Inferior parietal cortex (tissue), 1 donor: ENCODE measurements around the gene METTL2B.
A peak's percentile ranks its signal among the peaks of the same experiment; 100 is the strongest.

Source experiments
- DNase-seq: peaks from one replicate; pipeline ENCODE4 v3.0.0-alpha.2; 2016; ENCODE audit errors: extremely low spot score

METTL2B gene, protein sequence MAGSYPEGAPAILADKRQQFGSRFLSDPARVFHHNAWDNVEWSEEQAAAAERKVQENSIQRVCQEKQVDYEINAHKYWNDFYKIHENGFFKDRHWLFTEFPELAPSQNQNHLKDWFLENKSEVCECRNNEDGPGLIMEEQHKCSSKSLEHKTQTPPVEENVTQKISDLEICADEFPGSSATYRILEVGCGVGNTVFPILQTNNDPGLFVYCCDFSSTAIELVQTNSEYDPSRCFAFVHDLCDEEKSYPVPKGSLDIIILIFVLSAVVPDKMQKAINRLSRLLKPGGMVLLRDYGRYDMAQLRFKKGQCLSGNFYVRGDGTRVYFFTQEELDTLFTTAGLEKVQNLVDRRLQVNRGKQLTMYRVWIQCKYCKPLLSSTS

DNA sequence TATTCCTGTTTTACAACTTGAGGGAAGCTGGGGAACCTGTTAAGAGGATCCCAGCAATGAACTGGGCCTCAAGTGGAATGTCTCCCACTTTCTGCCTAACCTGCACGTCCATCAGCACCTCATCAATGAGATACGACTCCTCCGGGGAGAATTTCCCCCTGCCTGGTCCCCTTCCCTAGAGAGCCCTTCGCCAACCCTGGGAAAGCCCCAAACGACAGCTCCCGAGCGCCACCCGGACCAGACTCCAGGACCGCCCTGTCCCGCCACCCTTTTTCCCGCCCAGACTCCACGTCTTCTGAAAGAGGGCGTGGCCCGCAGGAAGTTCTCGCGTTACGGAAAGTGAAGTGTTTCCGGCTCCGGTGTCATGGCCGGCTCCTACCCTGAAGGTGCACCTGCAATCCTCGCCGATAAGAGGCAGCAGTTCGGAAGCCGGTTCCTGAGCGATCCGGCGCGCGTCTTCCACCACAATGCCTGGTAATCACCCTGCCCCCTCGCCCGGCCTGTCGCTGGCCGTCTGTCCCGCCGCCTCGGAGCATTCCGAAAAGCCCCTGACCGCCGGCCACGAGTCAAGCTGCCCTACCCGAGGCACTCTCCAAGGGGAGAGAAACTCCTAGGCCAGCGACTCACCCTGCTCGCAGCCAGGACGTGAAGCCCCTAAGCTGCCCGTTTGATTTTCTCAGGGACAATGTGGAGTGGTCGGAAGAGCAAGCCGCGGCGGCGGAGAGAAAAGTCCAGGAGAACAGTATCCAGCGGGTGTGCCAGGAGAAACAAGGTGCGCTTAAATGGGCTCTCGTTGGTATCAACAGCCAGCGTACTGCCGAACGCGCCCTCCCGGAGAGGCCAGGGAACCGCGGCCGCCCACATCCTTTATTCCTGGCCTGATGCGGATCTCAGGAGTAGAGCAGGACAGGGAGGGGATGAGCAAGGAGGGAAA, at the start of gene METTL2B:
Gene METTL2B (plus strand): TSS at position 347 of the 934 bp plus-strand sequence. CDS start 18 bp downstream, at position 365.
- peak; percentile 95 for DNase-seq

DNA sequence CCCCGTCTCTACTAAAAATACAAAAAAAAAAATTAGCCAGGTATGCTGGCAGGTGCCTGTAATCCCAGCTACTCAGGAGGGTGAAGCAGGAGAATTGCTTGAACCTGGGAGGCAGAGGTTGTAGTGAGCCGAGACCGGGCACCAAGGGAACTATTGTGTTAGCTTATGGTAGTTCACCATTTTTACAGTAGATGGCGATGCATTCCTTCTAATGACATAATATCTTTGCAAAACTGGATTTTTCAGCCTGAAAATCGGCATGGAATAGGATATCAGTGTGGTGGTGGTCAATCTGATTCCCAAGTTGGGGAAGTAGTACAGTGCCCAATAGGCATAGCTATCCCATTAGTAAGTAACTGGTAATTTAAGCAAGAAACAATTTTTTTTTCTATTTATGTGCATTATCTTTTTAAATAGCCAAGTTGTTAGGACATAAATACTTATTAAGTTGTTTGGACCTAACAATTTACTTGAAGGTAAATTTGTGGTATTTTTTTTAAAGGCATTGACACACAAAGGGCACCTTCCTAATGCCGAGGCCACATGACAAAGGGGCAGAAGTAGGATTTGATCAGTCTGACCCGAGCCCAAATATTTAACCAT, 49.2 kb upstream of the METTL2B start:
- peak; percentile 89 for DNase-seq

DNA sequence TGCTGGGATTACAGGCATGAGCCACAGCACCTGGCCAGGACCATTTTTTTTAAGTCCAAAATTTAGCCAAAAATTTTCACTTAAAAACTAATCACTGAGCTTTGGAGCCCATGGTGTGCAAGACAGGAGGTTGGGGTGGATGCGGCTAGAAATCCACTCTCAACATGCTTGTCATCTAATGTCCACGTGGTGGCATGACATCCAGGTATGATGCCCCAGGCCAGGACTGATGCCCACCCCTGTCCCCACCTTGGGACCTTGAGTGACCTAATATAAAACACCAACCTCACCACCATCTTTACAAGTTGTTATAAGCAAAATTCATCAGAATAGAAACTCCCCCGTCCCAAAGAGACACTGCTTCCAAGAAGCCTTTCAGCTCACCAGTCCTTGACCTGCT, 46.3 kb upstream of the METTL2B start:
- DNase-seq, result no peak

DNA sequence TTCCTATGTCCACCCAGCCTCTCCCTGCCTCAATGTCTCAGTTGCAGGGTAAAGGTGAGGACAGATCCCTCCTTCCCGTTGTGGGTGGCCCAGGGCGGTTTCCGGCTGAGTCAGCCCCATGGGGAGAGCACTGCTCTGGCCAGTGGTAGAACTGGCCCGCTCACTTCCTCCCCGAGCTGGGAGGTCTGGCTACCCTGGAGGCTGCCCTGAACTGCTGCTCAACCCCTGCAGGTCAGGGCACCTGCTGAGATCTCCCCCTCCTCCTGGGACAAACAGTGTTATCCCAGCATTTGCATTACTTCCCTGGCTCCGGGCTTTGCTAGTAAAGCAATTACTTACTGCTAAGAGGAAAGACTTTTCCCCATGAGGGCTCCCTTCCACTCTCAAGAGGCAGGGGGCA, 45.3 kb upstream of the METTL2B start:
- DNase-seq, result no peak

DNA sequence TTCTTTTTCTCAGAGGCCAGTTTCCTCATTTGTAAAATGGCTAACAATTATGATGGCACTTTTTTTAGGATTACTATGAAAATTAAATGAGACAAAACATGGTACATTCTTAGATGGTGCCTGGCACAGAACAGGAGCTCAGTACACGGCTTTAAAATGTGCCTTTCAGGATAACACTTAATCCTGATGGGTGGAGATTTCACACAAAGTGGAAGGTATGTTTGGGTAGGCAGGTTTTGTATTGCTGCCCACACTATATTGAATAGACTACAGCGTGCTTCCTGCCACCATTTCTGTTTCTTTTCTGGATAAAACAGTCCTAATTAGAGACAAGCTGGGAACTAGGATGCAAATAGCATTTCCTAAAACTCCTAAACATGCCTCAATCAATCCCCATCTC, 44.8 kb upstream of the METTL2B start:
- no peak for DNase-seq

DNA sequence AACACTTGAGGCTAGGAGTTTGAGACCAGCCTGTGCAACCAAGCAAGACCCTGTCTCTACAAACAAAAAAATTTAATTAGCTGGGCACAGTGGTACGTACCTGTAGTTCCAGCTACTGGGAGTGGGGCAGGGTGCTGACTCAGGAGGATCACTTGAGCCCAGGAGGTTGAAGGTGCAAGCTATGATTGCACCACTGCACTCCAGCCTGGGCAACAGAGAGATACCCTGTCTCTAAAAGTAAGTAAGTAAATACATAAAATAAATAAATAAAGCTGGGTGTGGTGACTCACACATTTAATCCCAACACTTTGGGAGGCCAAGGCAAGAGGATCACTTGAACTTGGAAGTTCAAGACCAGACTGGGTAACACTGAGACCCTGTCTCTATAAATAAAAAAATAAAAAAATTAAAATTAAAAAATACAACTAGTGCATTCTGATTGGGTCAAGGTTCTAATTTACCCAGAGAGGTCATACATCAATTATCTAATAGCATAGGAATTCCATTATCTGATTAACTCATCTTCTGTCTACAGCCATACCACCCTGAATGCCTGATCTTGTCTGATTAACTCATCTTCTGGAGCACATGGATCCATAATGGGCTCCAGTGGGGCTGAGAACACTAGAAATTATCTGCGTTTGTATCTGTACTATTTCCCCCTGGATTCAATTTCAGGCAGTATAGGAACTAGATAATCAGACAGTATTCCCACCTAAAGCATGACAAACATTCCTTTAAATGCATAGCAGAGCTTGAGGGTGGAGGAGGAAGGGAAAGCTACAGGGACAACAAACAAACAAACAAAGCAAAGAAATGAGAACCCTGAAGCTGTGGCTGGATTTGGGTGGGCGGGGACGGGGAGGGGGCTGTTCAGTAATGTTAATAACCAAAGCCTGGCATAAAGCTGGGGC, 41.9 kb upstream of the METTL2B start:
- DNase-seq, result no peak

DNA sequence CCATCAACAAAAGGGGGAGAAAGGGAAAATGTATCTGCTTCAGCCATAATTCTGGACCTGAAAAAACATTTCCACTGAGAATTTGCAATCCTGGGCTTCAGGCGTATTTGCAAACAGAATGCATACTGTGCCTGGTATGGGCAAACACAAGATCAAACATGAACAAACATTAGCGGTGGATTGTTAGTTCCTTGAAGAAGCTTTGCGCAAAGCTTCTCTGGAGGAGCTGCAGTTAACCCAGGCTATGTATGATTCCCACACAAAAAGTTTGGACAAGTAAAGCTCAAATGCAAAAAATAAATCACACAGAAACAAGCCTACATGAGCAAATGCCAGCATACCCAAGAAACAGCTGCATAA, 41.2 kb upstream of the METTL2B start:
- DNase-seq, result no peak

DNA sequence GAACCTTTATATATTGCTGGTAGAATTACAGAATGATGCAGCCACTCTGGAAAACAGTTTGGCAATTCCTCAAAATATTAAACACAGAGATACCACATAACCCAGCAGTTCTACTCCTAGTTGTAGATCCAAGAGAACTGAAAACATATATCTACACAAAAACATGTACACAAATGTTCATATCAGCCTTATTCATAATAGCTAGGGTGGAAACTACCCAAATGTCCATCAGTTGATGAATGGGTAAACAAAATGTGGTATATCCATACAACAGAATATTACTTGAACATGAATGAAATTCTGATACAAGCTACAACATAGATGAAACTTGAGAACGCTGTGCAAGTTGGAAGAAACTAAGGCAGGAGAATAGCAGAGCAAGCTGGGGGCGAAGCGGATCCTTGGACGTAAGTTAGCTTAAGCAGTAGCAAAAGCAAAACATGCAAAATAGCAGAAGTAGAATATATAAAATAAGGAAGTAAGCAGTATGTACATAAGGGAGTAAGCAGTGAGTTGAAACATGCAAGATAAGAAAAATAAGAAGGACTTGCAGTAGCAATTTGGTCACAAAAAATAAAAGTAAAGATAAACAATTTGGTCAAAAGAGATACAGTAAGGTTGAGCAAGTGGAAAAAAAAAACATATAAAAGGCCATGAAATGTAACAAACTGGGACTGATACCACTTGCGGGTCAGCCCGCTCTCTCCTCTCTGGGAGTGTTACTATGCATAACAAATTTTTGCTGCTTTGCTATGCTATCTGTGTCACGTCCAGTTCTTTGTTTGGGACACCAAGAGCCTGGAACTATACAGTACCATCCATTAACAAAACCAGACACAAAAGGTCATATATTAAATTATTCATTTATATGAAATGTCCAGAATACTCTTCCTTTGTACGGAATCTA, 38.9 kb upstream of the METTL2B start:
- DNase-seq, result no peak

DNA sequence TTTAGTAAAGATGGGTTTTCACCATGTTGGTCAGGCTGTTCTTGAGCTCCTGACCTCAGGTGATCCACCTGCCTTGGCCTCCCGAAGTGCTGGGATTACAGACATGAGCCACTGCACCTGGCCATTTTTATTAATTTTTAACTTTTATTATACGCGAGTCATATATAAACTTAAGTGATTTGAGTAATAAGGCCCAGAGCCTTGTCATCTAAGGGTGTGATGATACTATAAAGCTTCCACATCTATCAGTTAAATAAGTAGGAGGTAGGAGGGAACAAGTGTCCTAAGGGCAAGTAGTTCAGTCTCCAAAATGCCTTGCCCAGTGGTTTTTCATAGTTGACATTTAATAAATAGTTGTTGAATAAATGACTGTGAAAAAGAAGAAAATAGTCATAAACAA, 34.2 kb upstream of the METTL2B start:
- DNase-seq, result no peak

DNA sequence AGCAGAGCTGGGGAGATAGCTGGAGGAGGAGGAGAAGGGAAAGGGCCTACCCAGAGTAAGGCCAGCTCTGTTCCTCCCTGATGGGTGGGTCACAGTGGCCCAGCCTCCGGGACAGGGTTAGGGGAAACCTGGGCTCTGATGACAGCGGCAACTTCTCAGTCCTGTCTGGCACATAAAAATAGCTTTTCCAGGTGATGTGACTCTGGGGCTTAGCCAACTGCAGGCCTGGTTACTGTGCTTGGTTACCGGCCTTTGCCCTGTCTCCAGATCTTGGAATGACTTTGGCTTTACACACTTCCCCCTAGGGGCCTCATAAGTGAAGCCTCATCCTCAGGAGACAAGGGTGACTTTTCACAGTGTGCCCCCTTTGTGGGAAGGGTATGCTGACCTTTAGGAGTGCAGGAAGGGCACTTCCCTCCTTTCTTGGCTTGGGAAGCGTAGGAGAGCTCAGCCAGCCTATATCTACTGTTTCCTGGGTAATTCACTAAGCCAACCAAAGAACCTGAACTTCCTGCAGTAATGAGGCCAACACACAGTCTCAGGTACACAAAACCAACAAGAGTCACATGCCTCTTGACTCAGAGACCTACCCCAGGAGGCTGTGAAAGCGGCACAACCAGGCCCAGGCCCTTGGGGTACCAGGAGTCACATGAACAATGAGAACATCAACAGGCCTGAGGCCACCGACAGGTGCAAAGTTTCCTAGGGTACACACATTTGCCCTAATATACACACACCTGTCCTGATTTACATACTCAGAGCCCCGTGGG, 32.5 kb upstream of the METTL2B start:
- no peak for DNase-seq

DNA sequence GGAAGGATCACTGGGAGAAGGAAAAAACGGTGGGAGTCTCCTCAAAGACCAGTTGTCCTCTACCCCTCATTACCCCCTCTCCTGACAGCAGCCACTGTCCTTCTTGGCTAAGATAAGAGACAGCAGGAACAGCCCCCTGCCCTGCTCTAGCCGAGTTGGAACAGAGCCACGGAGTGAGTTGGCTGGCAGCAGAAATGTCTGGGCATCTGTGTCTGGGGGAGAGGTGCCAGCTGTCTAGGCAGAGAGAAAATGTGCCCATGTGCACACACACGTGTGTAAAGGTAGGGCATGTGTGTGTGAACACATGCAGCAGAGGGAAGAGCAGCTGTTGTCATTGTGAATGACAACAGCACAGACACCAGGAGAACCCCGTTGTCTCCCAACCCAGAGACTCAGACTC, 30.2 kb upstream of the METTL2B start:
- no peak for DNase-seq

DNA sequence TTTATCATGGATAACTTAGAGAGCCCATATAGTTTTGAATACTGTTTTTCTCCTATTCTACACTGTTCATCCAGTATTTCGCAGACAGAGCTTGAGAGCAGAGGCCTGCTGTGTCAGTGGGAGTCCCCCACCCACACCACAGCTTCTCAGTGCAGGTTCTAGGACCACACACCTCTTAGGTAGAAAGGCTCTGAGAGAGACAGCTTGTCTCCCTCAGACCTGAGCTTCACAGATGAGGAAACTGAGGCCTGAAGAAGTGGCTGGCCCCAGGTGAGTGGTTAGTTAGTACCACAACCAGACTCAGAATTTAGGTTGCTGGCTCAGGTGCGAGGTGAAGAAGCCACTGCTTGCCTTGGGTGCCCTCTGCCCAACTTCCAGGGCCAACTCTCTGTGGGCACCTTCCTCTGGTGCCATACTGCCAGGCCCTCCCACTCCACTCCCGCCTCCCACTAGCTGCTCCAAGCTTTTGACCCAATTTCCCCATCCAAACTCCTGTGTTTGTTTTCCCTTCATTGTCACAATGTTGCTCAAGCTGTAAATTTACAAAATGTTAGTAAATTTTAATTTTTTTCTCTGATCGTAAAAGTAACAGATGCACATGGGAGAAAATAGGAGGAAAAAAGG, 28.5 kb upstream of the METTL2B start:
- no peak for DNase-seq

DNA sequence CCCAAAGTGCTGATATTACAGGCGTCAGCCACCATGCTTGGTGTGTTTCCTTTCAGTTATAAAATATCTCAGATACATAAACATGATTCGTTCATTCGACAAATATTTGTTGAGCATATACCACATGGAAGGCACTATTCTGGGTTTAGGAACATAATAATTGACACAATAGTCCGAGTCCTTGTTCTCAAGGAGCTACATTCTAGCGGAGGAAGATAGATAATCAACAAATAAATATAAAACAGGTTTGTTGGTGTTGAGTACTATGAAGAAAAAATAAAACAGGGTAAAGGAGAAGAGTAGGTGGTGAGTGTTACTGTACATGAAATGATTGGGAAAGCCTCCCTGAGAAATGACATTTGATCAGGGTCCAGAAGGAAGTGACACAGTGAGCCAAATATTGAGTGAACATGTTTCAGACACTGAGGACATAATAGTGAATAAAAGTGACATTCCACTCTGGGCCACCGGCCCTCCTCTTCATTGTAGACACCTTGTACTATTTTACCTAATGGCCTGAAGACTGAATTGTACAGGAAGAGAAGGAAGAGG, 27.7 kb upstream of the METTL2B start:
- no peak for DNase-seq

DNA sequence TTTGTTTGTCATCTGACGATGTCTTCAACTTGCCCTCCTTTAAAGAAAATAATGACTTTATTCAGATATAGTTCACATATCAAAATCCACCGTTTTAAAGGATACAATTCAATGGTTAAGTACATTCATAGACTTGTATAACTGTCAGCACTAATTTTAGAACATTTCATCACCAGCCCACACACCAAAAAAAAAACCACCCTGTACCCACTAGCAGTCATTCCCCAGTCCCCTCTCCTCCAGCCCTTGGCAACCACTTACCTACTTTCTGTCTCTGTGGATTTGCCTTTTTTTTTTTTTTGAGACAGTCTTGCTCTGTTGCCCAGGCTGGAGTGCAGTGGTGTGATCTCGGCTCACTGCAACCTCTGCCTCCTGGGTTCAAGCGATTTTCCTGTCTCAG, 26.1 kb upstream of the METTL2B start:
- no peak for DNase-seq

DNA sequence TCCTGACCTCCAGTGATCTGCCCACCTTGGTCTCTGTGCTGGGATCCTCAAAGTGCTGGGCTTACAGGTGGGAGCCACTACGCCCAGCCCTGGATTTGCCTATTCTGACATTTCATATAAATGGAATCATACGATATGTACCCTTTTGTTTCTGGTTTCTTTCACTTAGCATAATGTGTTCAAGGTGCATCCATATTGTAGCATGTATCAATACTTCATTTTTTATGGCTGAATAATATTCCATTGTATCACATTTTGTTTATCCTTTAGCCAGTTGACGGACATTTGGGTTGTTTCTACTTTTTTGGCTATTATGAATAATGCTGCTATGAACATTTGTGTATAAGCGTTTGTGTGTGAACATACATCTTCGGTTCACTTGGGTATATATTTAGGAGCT, 25.6 kb upstream of the METTL2B start:
- no peak for DNase-seq

DNA sequence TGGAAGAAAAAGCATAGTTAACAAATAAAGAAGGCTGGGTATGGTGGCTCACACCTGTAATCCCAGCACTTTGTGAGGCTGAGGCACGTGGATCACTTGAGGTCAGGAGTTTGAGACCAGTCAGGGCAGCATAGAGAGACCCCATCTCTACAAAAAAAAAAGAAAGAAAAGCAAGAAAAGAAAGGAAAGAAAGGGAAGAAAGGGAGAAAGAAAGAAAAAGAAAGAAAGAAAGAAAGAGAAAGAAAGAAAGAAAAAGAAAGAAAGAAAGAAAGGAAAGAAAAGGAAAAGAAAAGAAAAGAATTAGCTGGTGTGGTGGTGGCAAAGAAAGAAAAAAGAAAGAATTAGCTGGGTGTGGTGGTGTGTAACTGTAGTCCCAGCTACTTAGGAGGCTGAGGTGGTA, 24.0 kb upstream of the METTL2B start:
- no peak for DNase-seq

DNA sequence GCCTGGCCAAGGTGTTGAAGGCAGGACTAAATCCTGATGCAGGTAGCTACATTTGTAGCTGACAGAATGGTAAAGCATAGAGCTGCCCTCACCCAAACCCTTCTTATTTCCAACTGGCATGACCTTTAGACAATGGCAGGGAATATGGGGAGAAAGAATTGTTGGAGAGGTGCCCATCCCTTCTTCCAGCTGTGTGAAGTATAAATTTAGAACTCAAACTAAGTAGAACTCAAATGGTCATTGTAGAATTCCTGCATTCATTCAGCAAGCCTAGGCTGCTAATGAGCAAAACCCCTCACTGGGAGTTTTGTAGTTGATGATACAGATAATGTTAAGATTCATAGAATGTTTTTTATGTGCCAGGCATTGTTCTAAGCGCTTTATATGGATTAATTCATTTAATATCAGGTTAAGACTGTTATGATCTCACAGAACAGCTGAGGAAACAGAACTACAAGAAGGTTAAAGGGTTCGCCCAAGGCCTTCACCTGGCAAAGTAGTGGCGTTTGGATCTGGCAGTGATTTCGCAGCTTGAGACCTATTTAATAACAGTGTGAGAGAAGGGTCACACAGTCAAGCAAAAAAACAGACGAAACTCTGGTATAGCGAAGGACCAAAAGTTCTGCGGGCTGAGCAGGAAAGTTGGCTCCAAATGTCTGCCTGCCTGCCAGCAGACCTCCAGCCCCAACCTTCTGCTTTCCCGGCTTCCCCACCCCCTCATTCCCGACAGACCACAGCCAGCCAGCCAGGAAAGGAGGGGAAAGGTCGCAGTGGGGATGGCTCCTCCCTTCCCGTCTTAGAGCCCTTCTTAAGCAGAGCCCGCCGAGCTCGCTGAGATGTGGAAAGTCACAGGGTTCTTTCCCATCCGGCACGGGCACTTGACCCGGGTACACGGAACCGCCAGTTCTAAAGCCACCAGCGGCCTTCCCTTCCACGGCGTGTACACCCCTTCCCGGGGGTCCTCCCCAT, 22.4 kb upstream of the METTL2B start:
- no peak for DNase-seq
